Endothelial cell (in vitro differentiated cells): ENCODE results near the gene STEEP1. TPM values are rescaled to one million over a fixed set of nuclear protein-coding genes. Genes with fewer than 3 reads are reported as not detected.

Experiments used
- DNase-seq: peaks from one replicate; pipeline ENCODE4 v3.0.0; 2021; ENCODE audit warnings: low spot score
- H3K27ac Mint-ChIP-seq: one replicate; pipeline ENCODE4 v1.8.0; 2021; ENCODE audit warnings: mixed read lengths, inconsistent platforms; ENCODE audit not compliant: unreplicated experiment
- H3K27me3 Mint-ChIP-seq: one replicate; pipeline ENCODE4 v1.8.0; 2021; ENCODE audit warnings: mild to moderate bottlenecking, moderate library complexity, mixed read lengths, inconsistent platforms; ENCODE audit not compliant: unreplicated experiment
- H3K36me3 Mint-ChIP-seq: one replicate; pipeline ENCODE4 v1.8.0; 2021; ENCODE audit warnings: mild to moderate bottlenecking, low read depth, mixed read lengths, inconsistent platforms; ENCODE audit not compliant: unreplicated experiment
- H3K4me1 Mint-ChIP-seq: one replicate; pipeline ENCODE4 v1.8.0; 2021; ENCODE audit warnings: mild to moderate bottlenecking, mixed read lengths, inconsistent platforms; ENCODE audit not compliant: unreplicated experiment
- H3K4me3 Mint-ChIP-seq: one replicate; pipeline ENCODE4 v1.8.0; 2021; ENCODE audit warnings: mild to moderate bottlenecking, mixed read lengths, inconsistent platforms; ENCODE audit not compliant: unreplicated experiment
- H3K9me3 Mint-ChIP-seq: one replicate; pipeline ENCODE4 v1.8.0; 2021; ENCODE audit warnings: mixed read lengths, inconsistent platforms; ENCODE audit not compliant: unreplicated experiment
- total RNA-seq: library from RNA; stranded (reverse); fragmentation: NEBNext Ultra II Directional; extraction: Animal tissue kit (Norgen Biotek cat#: 25700); gene quantifications from one replicate; pipeline ENCODE4 v1.2.1, GENCODE V29; 2021; ENCODE audit not compliant: unreplicated experiment
- TF ChIP-seq, protein P1 (sequence below): fragments of 200-600 bp; sonication (generic); IDR thresholded peaks from one replicate; pipeline ENCODE4 v1.5.0; 2021; ENCODE audit warnings: antibody characterized with exemption; ENCODE audit not compliant: unreplicated experiment

The STEEP1 gene
- total RNA-seq, 1 donor from 2014 or later = 24.2 TPM

DNA sequence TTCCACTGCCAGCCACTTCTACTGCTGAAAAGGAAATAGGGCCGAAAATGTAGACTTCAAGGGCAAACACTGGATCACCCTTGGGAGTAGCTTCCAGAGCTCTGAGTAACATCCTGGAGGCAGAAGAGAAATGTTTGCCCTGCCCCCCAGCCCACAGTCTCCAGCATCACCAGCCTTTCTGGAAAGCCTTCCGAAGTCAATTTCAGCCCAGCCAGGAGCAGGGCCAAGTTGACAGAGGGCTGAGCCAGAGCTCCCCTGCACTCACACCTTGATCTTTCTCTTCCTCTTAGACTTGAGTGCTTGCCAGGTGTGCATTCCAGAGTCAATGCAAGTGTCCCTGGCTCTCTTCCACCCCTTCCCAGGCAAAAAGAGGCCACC is 61.7 kb downstream of the STEEP1 start:
- H3K9me3 Mint-ChIP-seq = no peaks in the 10 kb centered on the region
- no peak overlapping the region for H3K27ac Mint-ChIP-seq
- no peaks in the 10 kb centered on the region for H3K36me3 Mint-ChIP-seq
- H3K4me3 Mint-ChIP-seq = no peak overlapping the region
- TF ChIP-seq, protein P1, sequence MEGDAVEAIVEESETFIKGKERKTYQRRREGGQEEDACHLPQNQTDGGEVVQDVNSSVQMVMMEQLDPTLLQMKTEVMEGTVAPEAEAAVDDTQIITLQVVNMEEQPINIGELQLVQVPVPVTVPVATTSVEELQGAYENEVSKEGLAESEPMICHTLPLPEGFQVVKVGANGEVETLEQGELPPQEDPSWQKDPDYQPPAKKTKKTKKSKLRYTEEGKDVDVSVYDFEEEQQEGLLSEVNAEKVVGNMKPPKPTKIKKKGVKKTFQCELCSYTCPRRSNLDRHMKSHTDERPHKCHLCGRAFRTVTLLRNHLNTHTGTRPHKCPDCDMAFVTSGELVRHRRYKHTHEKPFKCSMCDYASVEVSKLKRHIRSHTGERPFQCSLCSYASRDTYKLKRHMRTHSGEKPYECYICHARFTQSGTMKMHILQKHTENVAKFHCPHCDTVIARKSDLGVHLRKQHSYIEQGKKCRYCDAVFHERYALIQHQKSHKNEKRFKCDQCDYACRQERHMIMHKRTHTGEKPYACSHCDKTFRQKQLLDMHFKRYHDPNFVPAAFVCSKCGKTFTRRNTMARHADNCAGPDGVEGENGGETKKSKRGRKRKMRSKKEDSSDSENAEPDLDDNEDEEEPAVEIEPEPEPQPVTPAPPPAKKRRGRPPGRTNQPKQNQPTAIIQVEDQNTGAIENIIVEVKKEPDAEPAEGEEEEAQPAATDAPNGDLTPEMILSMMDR = no peak
- peaks cover 6% of the 10 kb centered on the region for H3K27me3 Mint-ChIP-seq
- DNase-seq = no peak
- peaks cover 2% of the 10 kb centered on the region for H3K4me1 Mint-ChIP-seq

DNA sequence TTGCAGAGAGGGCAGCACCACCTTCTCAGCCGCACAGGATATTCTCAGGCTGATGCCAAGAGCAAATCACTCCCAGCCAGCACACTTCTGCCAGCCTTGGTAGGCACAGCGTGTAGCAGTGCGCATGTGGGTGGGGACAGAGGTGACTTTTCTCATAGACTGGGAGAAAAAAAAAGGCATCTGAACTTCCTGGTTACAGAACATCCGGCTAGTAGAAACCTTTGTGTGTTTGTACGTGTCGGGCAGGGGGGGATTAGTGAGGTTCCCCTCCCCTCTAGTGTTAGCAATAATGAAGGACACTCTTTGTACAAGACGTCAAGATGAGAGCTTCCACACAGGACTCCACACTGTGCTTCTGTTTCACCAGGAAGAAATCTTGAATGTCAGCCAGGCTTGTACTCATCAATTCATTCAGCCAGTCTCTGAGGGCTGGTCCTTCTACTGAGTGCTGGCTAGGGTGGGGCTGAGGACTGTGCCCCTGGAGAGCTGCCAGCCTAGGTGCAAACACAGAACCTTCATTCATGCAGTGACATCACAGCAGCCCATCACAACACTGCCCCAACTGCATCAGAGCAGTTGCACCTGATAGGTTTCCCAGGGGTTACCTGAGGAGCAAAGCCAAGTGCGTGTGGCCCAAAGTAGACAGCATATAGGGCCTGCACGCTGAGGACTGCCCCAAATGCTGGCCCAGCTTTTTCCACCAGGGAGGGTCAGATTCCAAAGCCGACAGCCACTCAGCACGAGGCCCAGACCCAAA is 62.3 kb downstream of the STEEP1 start:
- TF ChIP-seq, protein P1 = no peak
- Mint-ChIP-seq H3K9me3 (no peaks in the 10 kb centered on the region), H3K4me3 (no peak overlapping the region), H3K27me3 (peaks cover 6% of the 10 kb centered on the region), H3K4me1 (peaks cover 2% of the 10 kb centered on the region), H3K36me3 (no peaks in the 10 kb centered on the region), H3K27ac (no peak overlapping the region)
- DNase-seq = no peak

DNA sequence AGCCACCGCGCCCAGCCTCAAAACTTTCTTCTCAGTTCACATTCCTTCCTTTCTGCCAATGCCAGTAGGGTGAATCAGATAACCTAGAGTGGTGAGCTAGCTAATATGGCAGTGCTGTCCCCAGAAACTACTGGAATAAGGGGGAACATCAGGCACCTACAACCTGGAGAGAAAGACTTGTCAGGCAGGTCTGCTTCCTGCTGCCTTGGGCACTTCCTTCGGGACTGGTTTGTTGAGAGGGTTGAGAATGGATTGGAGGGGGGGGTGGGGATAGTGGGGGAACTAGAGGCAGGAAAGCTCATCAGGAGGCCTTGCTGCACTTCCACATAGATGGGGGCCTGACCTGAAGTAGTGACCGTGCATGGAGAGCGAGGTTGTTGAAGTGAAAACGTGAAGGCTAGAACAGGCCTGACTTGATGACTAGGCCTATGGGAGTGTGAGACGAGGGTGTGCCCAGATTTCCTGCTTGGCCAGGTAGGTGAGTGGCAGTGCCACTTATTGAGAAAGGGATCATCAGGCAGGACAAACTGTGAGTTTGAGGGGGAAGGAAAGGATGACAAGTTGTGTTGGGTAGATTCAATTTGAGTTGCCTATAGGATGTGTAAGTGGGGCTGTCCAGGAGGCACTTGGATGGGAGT is 63.6 kb downstream of the STEEP1 start:
- H3K4me3 Mint-ChIP-seq = no peak overlapping the region
- H3K36me3 Mint-ChIP-seq = no peaks in the 10 kb centered on the region
- H3K4me1 Mint-ChIP-seq = peaks cover 2% of the 10 kb centered on the region
- TF ChIP-seq, protein P1 = no peak
- H3K9me3 Mint-ChIP-seq = no peaks in the 10 kb centered on the region
- DNase-seq = no peak
- H3K27me3 Mint-ChIP-seq = peaks cover 6% of the 10 kb centered on the region
- no peak overlapping the region for H3K27ac Mint-ChIP-seq

DNA sequence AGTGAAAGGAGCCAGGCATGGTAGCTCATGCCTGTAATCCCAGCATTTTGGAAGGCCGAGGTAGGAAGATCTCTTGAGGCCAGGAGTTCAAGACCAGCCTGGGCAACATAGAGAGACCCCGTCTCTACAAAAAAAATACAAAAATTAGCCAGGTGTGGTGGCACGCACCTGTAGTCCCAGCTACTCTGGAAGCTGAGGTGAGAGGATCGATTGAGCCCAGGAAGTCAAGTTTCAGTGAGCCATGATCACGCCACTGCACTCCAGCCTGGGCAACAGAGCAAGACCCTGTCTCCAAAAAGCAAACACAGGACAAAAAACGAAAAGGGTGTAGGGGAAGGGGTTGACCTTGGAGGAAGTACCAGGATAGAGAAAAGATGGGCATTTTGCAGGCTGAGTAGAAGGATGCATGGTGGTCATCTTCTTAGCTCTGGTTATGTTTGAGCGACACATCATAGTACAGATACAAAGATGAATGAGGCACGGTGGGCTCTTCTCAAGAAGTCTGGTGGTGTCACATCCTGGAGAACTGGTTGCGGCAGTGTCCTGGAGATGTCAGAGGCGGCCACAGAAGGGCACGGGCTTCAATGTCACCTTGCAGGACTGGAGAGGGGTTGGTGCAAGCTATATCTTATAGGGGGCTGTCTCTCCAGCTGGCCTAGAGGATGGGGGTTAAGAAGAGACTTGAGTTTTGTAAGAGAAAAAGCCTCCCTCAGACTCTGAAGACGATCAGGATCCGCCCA is 65.0 kb downstream of the STEEP1 start:
- Mint-ChIP-seq H3K36me3 (no peaks in the 10 kb centered on the region), H3K4me3 (no peak overlapping the region), H3K4me1 (peaks cover 2% of the 10 kb centered on the region), H3K9me3 (no peaks in the 10 kb centered on the region), H3K27me3 (peaks cover 6% of the 10 kb centered on the region), H3K27ac (no peak overlapping the region)
- DNase-seq = no peak
- TF ChIP-seq, protein P1 = no peak
